Endothelial cell of umbilical vein (primary cell): ENCODE results near the gene HECW1. TPM values are rescaled to one million over a fixed set of nuclear protein-coding genes. Genes with fewer than 3 reads are reported as not detected.

Source experiments
- BruUV-seq: library from RNA; stranded (reverse); fragments of 400-500 nt; replicated peaks from 2 replicates; lab custom pipeline; 2021; lab: Mats Ljungman, UMichigan
- CTCF ChIA-PET: fragments of 300-600, 350-600 bp; sonication (Branson Sonifier 250); formaldehyde crosslinking; loops from one replicate; lab custom pipeline; 2021; ENCODE audit warnings: antibody characterized with exemption, inconsistent platforms; lab: Charles Lee
- POLR2A ChIA-PET: fragments of 300-600, 350-600 bp; sonication (Branson Sonifier 250); formaldehyde crosslinking; loops from one replicate; lab custom pipeline; 2021; ENCODE audit warnings: antibody characterized with exemption, inconsistent platforms; lab: Charles Lee
- DNase-seq: peaks from one replicate; pipeline ENCODE4 v3.0.0-alpha.2; 2011; ENCODE audit warnings: low read depth, low spot score
- FAIRE-seq: peaks from 2 replicates; lab custom pipeline; 2011; peaks lifted over from hg19 to GRCh38; lab: Jason Lieb, UNC
- H2AFZ ChIP-seq: 2 replicates; pipeline ENCODE4 v1.6.0; 2012; ENCODE audit warnings: low read depth, low read length, control low read depth, inconsistent platforms
- H3K27ac ChIP-seq: 2 replicates; pipeline ENCODE4 v1.5.1; 2011; ENCODE audit warnings: low read depth, mild to moderate bottlenecking, control low read depth, low read length, moderate library complexity; ENCODE audit not compliant: insufficient read depth
- H3K27me3 ChIP-seq, 2 experiments: 2 replicates each; pipeline versions ENCODE4 v1.6.0 to v1.6.1; 2011; ENCODE audit warnings: low read length in 2 of 2, mixed read lengths in 1 of 2; ENCODE audit not compliant: control insufficient read depth in 2 of 2, insufficient read depth in 2 of 2
- H3K36me3 ChIP-seq, 2 experiments: 2 replicates in 1 of 2; 3 replicates in 1 of 2; pipeline ENCODE4 v1.5.1; 2011; ENCODE audit warnings: low read length in 2 of 2, mild to moderate bottlenecking in 1 of 2, moderate library complexity in 1 of 2; ENCODE audit not compliant: control insufficient read depth in 2 of 2, insufficient read depth in 2 of 2; ENCODE audit errors: extremely low read depth in 1 of 2
- H3K4me1 ChIP-seq: 3 replicates; pipeline ENCODE4 v1.5.1; 2011; ENCODE audit warnings: mild to moderate bottlenecking, low read length; ENCODE audit not compliant: control insufficient read depth, insufficient read depth; ENCODE audit errors: extremely low read depth
- H3K4me2 ChIP-seq: 2 replicates; pipeline ENCODE4 v1.6.1; 2011; ENCODE audit warnings: low read length, control low read depth, mixed read lengths; ENCODE audit not compliant: insufficient read depth
- H3K4me3 ChIP-seq, 3 experiments: fragments of 200-600 bp in 1 of 3; sonication (generic), shearing (Covaris generic) in 1 of 3; replicated peaks in 1 of 3; 2 replicates each; pipeline ENCODE4 v1.5.1; 2011 to 2016; ENCODE audit warnings: control low read depth in 3 of 3, low read length in 3 of 3, mild to moderate bottlenecking in 2 of 3, inconsistent platforms in 1 of 3, low read depth in 1 of 3, moderate library complexity in 1 of 3; ENCODE audit not compliant: insufficient read depth in 1 of 3
- H3K79me2 ChIP-seq: 2 replicates; pipeline ENCODE4 v1.6.0; 2012; ENCODE audit warnings: low read length, inconsistent platforms; ENCODE audit not compliant: control insufficient read depth, insufficient read depth
- H3K9ac ChIP-seq: replicated peaks from 2 replicates; pipeline ENCODE3; 2011; ENCODE audit warnings: low read length, control low read depth; ENCODE audit not compliant: insufficient read depth; ENCODE audit errors: extremely low read depth
- H3K9me1 ChIP-seq: replicated peaks from 3 replicates; pipeline ENCODE4 v1.6.0; 2011; ENCODE audit warnings: mild to moderate bottlenecking, low read length; ENCODE audit not compliant: control insufficient read depth, insufficient read depth; ENCODE audit errors: extremely low read depth
- H3K9me3 ChIP-seq: replicated peaks from 2 replicates; pipeline ENCODE4 v1.5.1; 2012; ENCODE audit warnings: low read length, inconsistent platforms; ENCODE audit not compliant: control insufficient read depth, insufficient read depth
- H4K20me1 ChIP-seq: replicated peaks from 2 replicates; pipeline ENCODE3; 2011; ENCODE audit warnings: mild to moderate bottlenecking, low read length; ENCODE audit not compliant: control insufficient read depth, insufficient read depth; ENCODE audit errors: extremely low read depth
- CTCF ChIP-seq, 2 donors: IDR thresholded peaks; 1 replicate in 1 of 2; 2 replicates in 1 of 2; pipeline ENCODE4 v1.5.1; 2011; ENCODE audit warnings: low read length in 2 of 2, mild to moderate bottlenecking in 2 of 2, moderate library complexity in 2 of 2, control low read depth in 1 of 2, inconsistent platforms in 1 of 2, low read depth in 1 of 2; ENCODE audit not compliant: insufficient read depth in 1 of 2; ENCODE audit errors: extremely low read depth in 1 of 2
- EZH2 ChIP-seq: IDR thresholded peaks from 2 replicates; pipeline ENCODE4 v1.6.1; 2012; ENCODE audit warnings: borderline replicate concordance, low read depth, mild to moderate bottlenecking, moderate library complexity, low read length, inconsistent platforms; ENCODE audit not compliant: severe bottlenecking
- FOS ChIP-seq: IDR thresholded peaks from 2 replicates; pipeline ENCODE4 v1.6.1; 2011; ENCODE audit warnings: mild to moderate bottlenecking, low read length, moderate library complexity, borderline replicate concordance; ENCODE audit not compliant: insufficient read depth
- GATA2 ChIP-seq: IDR thresholded peaks from 2 replicates; pipeline ENCODE4 v1.7.0; 2011; ENCODE audit warnings: low read depth, mild to moderate bottlenecking, moderate library complexity, mixed read lengths, low read length; ENCODE audit not compliant: insufficient read length, insufficient read depth
- JUN ChIP-seq: IDR thresholded peaks from 2 replicates; pipeline ENCODE4 v1.6.1; 2011; ENCODE audit warnings: borderline replicate concordance, low read depth; ENCODE audit not compliant: insufficient read length, insufficient read depth
- MAX ChIP-seq: IDR thresholded peaks from 2 replicates; pipeline ENCODE4 v1.6.1; 2011; ENCODE audit not compliant: insufficient read depth, insufficient read length
- MYC ChIP-seq: IDR thresholded peaks from one replicate; pipeline ENCODE4 v1.6.1; 2011; ENCODE audit warnings: mild to moderate bottlenecking, low read depth, low read length
- POLR2A ChIP-seq: IDR thresholded peaks from 2 replicates; pipeline ENCODE4 v1.6.1; 2012; ENCODE audit warnings: low read depth, mild to moderate bottlenecking, control low read depth, low read length
- POLR2AphosphoS5 ChIP-seq: IDR thresholded peaks from 2 replicates; pipeline ENCODE4 v1.6.1; 2012; ENCODE audit warnings: low read depth, mild to moderate bottlenecking, control low read depth, low read length, moderate library complexity; ENCODE audit not compliant: insufficient read depth
- dilution Hi-C: fragments of 300-500 bp; cut with MboI; formaldehyde crosslinking; loops from one replicate; pipeline ENCODE4 v1.15.0; 2019; ENCODE audit warnings: low sequenced_read_pairs; ENCODE audit not compliant: extremely low pct_ligation_motif_present
- intact Hi-C: fragments of 100-400 bp; cut with micrococcal nuclease; formaldehyde crosslinking; loops from one replicate; pipeline ENCODE4 v1.10.0; 2022
- polyA plus RNA-seq, 4 experiments: library from polyadenylated mRNA; depleted of rRNA in 3 of 4; stranded (reverse) in 3 of 4; unstranded in 1 of 4; fragments of >200 nt; gene quantifications; 2 replicates each; pipeline versions ENCODE4 v1.2.1 to v1.2.3, GENCODE V29; 2011 to 2012; ENCODE audit warnings: missing spikeins in 1 of 4
- total RNA-seq: library from RNA; stranded (reverse); gene quantifications from 2 replicates; pipeline ENCODE4 v1.2.3, GENCODE V29; 2021

The HECW1 gene
- total and polyA plus RNA-seq, 2 donors (not counting 3 experiments of a cell fraction or from before 2014, with no cell fraction given): not detected

- CTCF ChIA-PET: no interaction called here
- Histone ChIP-seq H3K36me3 (no peaks in the 10 kb centered on the region), H3K4me3 (no peak overlapping the region), H3K79me2 (no peaks in the 10 kb centered on the region), H3K4me2 (no peak overlapping the region), H4K20me1 (no peaks in the 10 kb centered on the region), H3K27ac (no peak overlapping the region), H3K9me3 (no peaks in the 10 kb centered on the region), H3K4me1 (no peaks in the 10 kb centered on the region), H3K9ac (no peak overlapping the region), H2AFZ (no peak overlapping the region), H3K27me3 (no peaks in the 10 kb centered on the region), H3K9me1 (no peaks in the 10 kb centered on the region)
- DNase-seq: no peak
- dilution Hi-C loops (loop anchor here (25.0 kb wide), 1 partner anchor 322 kb away; no protein-coding TSS in a partner anchor), intact Hi-C loops (no loop called here)
- POLR2A ChIA-PET: no interaction called here
- BruUV-seq: no TSS peak
- TF ChIP-seq MYC: no peak
- TF ChIP-seq GATA2: no peak
- TF ChIP-seq MAX: no peak
- TF ChIP-seq JUN: no peak
- no peak for TF ChIP-seq FOS
- no peak for TF ChIP-seq CTCF (IDR thresholded peaks at IDR 0.05; ENCODE audit: extremely low read depth in 1 of 2, insufficient read depth in 1 of 2, low read depth in 1 of 2, low read length in 2 of 2)
- no peak for TF ChIP-seq EZH2
- no peak for TF ChIP-seq POLR2AphosphoS5
- TF ChIP-seq POLR2A: no peak
- no peak for FAIRE-seq
Measured at GRCh38 chr7:43308913-43309705, 196.7 kb downstream of the HECW1 start.
